Activated T-helper 1 cell treated with Interleukin-2 at 50 U/mL for 16 hours (primary cell): ENCODE measurements around the gene PHLPP2.
"Not testable (repeated sequence)": the region's sequence is repeated elsewhere in the genome, so short reads cannot be mapped to it uniquely, and the experiment has no call there.

ENCODE experiments used
- DNase-seq: peaks from one replicate; pipeline ENCODE4 v3.0.0-alpha.2; 2020; ENCODE audit warnings: low read depth

Gene PHLPP2

GRCh38 chr16:71712501-71712900, 12.0 kb downstream of the PHLPP2 start:
- DNase-seq: no peak

DNA sequence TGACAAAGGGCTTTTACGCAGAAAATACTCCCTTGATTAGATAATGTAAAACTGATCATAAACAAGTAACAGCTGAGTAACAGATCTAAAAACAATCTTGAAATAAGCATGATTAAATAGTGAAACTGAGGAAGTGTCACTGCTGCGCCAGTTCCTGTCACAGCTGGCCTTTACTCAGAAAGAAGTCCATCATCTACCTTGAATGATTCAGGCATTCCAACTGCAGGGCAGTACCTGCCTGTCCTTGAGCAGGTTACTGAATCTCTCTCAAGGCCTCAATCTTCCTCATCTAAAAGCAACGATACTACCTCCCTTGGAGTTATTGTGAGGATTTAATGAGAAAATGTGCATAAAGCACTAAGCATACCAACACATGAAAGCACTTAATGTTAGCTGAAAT, 12.7 kb downstream of the PHLPP2 start:
- DNase-seq: no peak

GRCh38 chr16:71709229-71709781, 15.2 kb downstream of the PHLPP2 start:
- no peak for DNase-seq

- DNase-seq: no peak
Observed at GRCh38 chr16:71708696-71709095, 15.8 kb downstream of the PHLPP2 start.

GRCh38 chr16:71707199-71707598, 17.3 kb downstream of the PHLPP2 start:
- no peak for DNase-seq

GRCh38 chr16:71706046-71706445, 18.5 kb downstream of the PHLPP2 start:
- DNase-seq: no peak

DNA sequence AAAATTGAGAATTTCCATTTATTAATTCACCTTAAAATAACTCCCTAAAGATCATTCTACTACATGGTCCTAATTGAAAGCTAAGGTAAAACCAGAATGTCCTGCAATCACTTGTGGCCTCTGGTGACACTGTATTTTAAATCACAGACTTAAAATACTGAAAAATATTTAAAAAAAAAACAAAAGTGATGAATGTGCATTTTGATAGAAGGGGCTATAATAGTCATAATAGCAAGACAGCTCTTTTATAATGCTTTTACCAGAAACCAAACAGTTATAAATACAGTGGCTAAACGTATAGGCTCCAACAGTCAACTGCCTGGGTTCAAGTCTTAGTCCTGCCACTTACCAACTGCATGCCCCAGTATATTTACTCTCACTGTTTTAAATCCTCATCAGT, 21.2 kb downstream of the PHLPP2 start:
- no peak for DNase-seq

- no peak for DNase-seq
Observed at GRCh38 chr16:71700831-71701230, 23.7 kb downstream of the PHLPP2 start.

- no peak for DNase-seq
Observed at GRCh38 chr16:71698491-71698890, 26.0 kb downstream of the PHLPP2 start.

GRCh38 chr16:71693164-71693563, 31.3 kb downstream of the PHLPP2 start:
- no peak for DNase-seq

- DNase-seq: no peak
Observed at GRCh38 chr16:71689901-71690300, 34.6 kb downstream of the PHLPP2 start.

DNA sequence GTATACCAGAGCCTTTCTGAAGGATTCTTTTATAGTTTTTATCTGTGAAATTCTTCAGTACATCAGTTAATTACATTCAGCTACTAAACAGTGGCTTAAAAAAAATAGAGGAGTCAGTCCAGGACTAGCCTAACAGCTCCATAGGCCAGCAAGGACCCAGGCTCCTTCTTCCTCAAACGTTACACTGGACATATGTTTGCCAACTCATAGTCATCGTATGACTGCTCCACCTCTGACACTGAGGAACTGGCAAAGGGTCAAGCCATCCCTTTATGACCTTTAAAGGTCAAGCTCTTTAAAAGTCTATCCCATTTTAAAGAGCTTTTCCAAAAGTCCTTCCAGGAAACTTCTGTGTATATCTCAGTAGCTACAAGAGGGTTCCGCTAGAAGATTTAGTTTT, 36.6 kb downstream of the PHLPP2 start:
- no peak for DNase-seq

GRCh38 chr16:71684280-71684679, 40.2 kb downstream of the PHLPP2 start:
- DNase-seq: not testable (repeated sequence)

- DNase-seq: no peak
Observed at GRCh38 chr16:71681360-71681759, 43.1 kb downstream of the PHLPP2 start.

GRCh38 chr16:71676236-71676635, 48.3 kb downstream of the PHLPP2 start:
- DNase-seq: no peak

DNA sequence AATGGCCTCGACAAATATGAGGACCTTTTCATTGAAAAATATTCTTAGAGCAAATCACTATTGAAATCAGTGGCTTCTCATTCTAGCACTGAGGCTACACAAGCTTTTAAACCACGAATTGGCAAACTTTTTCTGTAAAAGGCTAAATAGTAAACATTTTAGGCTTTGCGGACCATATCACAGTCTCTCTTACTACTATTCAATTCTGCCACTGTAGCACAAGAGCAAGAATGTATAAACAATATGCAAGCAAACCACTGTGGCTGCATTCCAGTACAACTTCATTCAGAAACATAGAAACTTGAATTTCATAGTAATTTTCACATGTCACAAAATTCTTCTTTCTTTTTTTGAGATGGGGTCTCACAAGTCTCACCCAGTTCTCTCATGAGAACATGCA, 49.1 kb downstream of the PHLPP2 start:
- DNase-seq: no peak

DNA sequence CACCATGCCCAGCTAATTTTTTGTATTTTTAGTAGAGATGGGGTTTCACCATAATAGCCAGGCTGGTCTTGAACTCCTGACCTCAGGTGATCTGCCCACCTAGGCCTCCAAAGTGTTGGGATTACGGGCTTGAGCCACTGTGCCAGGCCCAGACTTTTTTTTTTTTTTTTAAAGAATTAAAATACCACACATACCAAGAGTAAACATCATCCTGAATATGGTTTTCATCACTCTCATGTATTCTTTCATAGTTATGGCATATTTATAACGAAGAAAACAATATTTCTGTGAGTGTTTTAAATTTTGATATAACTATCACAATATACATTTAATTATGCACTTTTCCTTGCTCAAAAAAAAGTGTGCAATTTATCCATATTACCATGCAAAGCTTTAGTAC, 50.3 kb downstream of the PHLPP2 start:
- DNase-seq: no peak

GRCh38 chr16:71673582-71673973, 50.9 kb downstream of the PHLPP2 start:
- DNase-seq: no peak

- no peak for DNase-seq
Observed at GRCh38 chr16:71672803-71673581, 51.5 kb downstream of the PHLPP2 start.

- DNase-seq: no peak
Observed at GRCh38 chr16:71672125-71672524, 52.4 kb downstream of the PHLPP2 start.

- no peak for DNase-seq
Observed at GRCh38 chr16:71671165-71671564, 53.3 kb downstream of the PHLPP2 start.

DNA sequence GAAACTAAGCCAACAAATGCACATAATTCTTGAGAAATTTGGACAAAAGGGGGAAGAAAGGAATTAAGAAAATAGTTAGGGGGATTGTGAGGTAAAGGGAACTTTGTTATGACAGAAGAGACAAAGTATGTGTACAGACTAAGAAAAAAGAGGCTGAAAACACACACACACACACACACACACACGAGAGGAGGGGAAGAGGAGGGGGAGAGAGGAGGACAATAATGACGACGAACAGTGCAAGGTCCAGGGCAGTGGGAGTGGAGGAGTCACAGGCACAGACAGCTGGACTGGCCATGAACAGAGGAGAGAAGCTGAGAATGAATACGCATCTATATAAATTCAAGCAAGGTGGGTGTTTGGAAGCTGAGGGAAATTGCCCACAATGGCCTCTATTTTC, 54.0 kb downstream of the PHLPP2 start:
- DNase-seq: no peak

GRCh38 chr16:71669926-71670536, 54.5 kb downstream of the PHLPP2 start:
- no peak for DNase-seq
